HepG2 (cell line): Measurements from ENCODE around the gene TAF1B. TPM values are rescaled to one million over a fixed set of nuclear protein-coding genes. Genes with fewer than 3 reads are reported as not detected.

Experiments used
- BRF2 ChIP-seq: sonication (generic); formaldehyde crosslinking; IDR thresholded peaks from 2 replicates; pipeline ENCODE4 v1.8.1; 2022; ENCODE audit warnings: mild to moderate bottlenecking, missing genetic modification reagents
- ERF ChIP-seq: IDR thresholded peaks from 2 replicates; pipeline ENCODE4 v1.6.1; 2018; ENCODE audit warnings: missing biosample characterization, missing genetic modification reagents
- GTF3A ChIP-seq: sonication (generic); formaldehyde crosslinking; conservative IDR thresholded peaks from 2 replicates; pipeline ENCODE4 v1.4.0; 2020; ENCODE audit warnings: mild to moderate bottlenecking, missing genetic modification reagents
- NR2C2 ChIP-seq: sonication (generic); formaldehyde crosslinking; IDR thresholded peaks from 2 replicates; pipeline ENCODE4 v1.4.0; 2020; ENCODE audit warnings: missing genetic modification reagents, mild to moderate bottlenecking, moderate library complexity, borderline replicate concordance
- PCBP2 ChIP-seq: fragments of 200-400 bp; formaldehyde crosslinking; optimal IDR thresholded peaks from 2 replicates; pipeline ENCODE3; 2018; ENCODE audit warnings: low read length, low read depth; ENCODE audit not compliant: poor library complexity, severe bottlenecking
- SMAD1 ChIP-seq: sonication (generic); formaldehyde crosslinking; IDR thresholded peaks from 2 replicates; pipeline ENCODE4 v1.4.0; 2020; ENCODE audit warnings: missing genetic modification reagents, low read depth, mild to moderate bottlenecking, borderline replicate concordance
- SP2 ChIP-seq: sonication (generic); formaldehyde crosslinking; IDR thresholded peaks from 2 replicates; pipeline ENCODE4 v1.5.1; 2020; ENCODE audit warnings: mild to moderate bottlenecking, missing genetic modification reagents
- THRA ChIP-seq: sonication (generic); formaldehyde crosslinking; IDR thresholded peaks from 2 replicates; pipeline ENCODE4 v1.4.0; 2020; ENCODE audit warnings: missing genetic modification reagents, borderline replicate concordance
- ZBED4 ChIP-seq: sonication (generic); formaldehyde crosslinking; IDR thresholded peaks from 2 replicates; pipeline ENCODE4 v1.4.0; 2020; ENCODE audit warnings: missing genetic modification reagents, borderline replicate concordance
- ZFP90 ChIP-seq: sonication (generic); formaldehyde crosslinking; IDR thresholded peaks from 2 replicates; pipeline ENCODE4 v1.8.0; 2022; ENCODE audit warnings: missing genetic modification reagents, mild to moderate bottlenecking, inconsistent platforms, borderline replicate concordance
- ZNF138 ChIP-seq: sonication (generic); formaldehyde crosslinking; IDR thresholded peaks from 2 replicates; pipeline ENCODE4 v1.5.0; 2020; ENCODE audit warnings: mild to moderate bottlenecking, low read depth, missing genetic modification reagents
- ZNF329 ChIP-seq: sonication (generic); formaldehyde crosslinking; IDR thresholded peaks from 2 replicates; pipeline ENCODE4 v1.9.0; 2021; ENCODE audit warnings: low read depth, mild to moderate bottlenecking, missing genetic modification reagents
- ZNF350 ChIP-seq: sonication (generic); formaldehyde crosslinking; IDR thresholded peaks from 2 replicates; pipeline ENCODE4 v1.4.0; 2020; ENCODE audit warnings: mild to moderate bottlenecking, low read depth, missing genetic modification reagents, borderline replicate concordance
- ZNF687 ChIP-seq: sonication (generic); formaldehyde crosslinking; IDR thresholded peaks from 2 replicates; pipeline ENCODE4 v1.5.1; 2020; ENCODE audit warnings: mild to moderate bottlenecking, missing genetic modification reagents, moderate library complexity
- polyA plus RNA-seq, 8 experiments: library from polyadenylated mRNA; depleted of rRNA in 3 of 8; stranded (reverse) in 7 of 8; unstranded in 1 of 8; fragments of >200 nt; fragmentation: Illumina TruSeq in 4 of 8; extraction: Trizol in 4 of 8; gene quantifications; 2 replicates each; pipeline versions ENCODE4 v1.2.1 to v1.2.3, GENCODE V29; 2011 to 2016; ENCODE audit warnings: low read depth in 4 of 8, missing spikeins in 1 of 8, mixed read lengths in 1 of 8; ENCODE audit not compliant: insufficient read depth in 1 of 8
- total RNA-seq, 5 experiments: library from RNA; depleted of rRNA; stranded (reverse); fragments of >200 nt; fragmentation: Illumina TruSeq; extraction: Trizol; gene quantifications; 2 replicates each; pipeline ENCODE4 v1.2.3, GENCODE V29; 2016; ENCODE audit warnings: low read depth in 1 of 5
- TF ChIP-seq, protein P1 (sequence below): sonication (generic); formaldehyde crosslinking; IDR thresholded peaks from 2 replicates; pipeline ENCODE4 v1.4.0; 2020; ENCODE audit warnings: mild to moderate bottlenecking, low read depth, missing genetic modification reagents

The TAF1B gene
- total and polyA plus RNA-seq, 2 of the 13 experiments (the other 11 are each of a cell fraction or from before 2014, with no cell fraction given), result 13.3 to 27.7 TPM

DNA sequence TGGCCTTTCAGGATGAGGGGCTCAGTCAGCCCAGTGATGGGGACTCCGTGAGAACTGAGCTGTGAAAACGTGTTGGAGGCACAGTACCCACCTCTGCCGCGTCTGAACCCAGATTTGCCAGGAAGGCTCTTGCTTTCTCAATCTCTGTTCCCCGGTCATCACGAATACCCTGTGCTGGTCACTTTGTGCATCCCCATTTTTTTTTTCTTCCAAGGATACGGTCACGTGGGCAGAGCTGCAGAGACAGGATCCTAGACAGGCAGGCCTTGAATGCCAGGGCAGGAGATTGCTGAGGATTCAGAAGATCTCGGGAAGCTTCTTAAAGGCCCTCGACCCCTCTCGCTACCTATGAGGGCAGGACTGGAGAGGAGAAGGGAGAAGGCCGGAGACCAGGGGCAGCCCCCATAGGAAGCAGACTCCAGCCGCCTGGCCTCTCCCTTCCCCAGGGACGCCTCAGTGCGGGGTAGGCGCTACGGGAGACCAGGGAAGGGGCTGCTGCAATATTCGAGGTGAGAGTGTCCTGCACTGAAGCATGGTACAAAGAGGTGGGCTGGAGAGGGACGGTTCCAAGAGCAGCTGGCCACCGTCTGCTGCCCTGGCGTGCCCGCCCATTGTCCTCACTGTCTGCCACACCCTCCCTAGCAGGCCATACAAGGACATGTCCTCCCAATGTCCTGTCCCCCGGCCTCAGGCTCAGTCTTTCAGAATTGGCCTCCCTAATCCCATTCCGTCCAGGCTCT is 29.0 kb upstream of the TAF1B start (continued):
- TF ChIP-seq ZFP90 (CRISPR knock-in tag) (0 out of 2 replicates have a peak, but pooled peaks have one; percentile 40), BRF2 (CRISPR knock-in tag) (no peak), ZNF350 (0 out of 2 replicates have a peak, but pooled peaks have one; percentile 6), NR2C2 (CRISPR knock-in tag) (no peak), GTF3A (CRISPR knock-in tag) (no peak), ZNF138 (no peak), ZNF687 (CRISPR knock-in tag) (peak; percentile 11), PCBP2 (no peak), ZNF329 (CRISPR knock-in tag) (0 out of 2 replicates have a peak, but pooled peaks have one; percentile 18), SP2 (CRISPR knock-in tag) (no peak), SMAD1 (CRISPR knock-in tag) (no peak; the same call in 1 of the 2 replicates), THRA (CRISPR knock-in tag) (0 out of 2 replicates have a peak, but pooled peaks have one; percentile 2), ZBED4 (CRISPR knock-in tag) (no peak), ERF (CRISPR knock-in tag) (no peak)
- TF ChIP-seq, protein P1, sequence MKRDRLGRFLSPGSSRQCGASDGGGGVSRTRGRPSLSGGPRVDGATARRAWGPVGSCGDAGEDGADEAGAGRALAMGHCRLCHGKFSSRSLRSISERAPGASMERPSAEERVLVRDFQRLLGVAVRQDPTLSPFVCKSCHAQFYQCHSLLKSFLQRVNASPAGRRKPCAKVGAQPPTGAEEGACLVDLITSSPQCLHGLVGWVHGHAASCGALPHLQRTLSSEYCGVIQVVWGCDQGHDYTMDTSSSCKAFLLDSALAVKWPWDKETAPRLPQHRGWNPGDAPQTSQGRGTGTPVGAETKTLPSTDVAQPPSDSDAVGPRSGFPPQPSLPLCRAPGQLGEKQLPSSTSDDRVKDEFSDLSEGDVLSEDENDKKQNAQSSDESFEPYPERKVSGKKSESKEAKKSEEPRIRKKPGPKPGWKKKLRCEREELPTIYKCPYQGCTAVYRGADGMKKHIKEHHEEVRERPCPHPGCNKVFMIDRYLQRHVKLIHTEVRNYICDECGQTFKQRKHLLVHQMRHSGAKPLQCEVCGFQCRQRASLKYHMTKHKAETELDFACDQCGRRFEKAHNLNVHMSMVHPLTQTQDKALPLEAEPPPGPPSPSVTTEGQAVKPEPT (CRISPR knock-in tag), result no peak
